NCI-H1417 treated with DMSO at 0.1 percent for 48 hours (cell line): Measurements from ENCODE around the gene TIMM10.
"Not testable (repeated sequence)": the region's sequence is repeated elsewhere in the genome, so short reads cannot be mapped to it uniquely, and the experiment has no call there.

ENCODE experiments used
- DNase-seq: peaks from one replicate; lab custom pipeline; 2025; lab: John Stamatoyannopoulos, UW

Gene TIMM10

DNA sequence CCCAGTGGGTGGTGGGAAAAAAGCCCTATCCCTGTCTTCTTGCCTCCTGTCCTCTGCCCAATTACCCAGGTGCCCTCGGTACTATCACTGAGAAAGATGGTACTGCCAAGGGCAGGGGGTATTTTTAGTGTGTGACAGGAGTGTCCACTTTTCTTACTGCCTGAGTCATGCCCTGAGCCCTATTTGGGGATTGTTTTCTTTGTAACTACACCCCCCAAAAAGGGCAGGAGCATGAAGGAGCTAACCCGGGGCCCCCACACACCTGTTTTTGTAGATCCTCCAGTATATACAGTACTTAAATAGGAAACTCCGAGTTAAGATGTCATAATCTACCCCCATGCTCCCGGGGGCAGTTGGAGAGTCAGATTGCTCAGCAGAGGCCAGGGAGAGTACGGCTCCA is 10.6 kb upstream of the TIMM10 start:
- no peak for DNase-seq

DNA sequence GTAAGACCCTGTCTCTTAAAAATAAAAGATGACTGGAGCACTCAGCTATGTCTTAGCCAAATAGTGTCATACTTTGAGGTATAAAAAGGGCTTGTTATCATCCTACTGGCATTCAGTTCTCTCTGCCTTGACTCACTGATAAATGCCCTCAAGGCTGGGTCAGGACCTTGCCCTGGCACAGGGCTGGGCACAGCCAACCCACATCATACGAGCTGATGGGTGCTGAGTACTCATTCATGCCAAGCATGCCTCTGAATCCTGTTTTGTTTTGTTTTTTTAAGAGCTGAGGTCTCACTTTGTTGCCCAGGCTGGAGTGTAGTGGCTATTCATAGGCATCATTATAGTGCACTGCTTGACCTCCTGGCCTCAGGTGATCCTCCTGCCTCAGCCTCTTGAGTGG is 8.8 kb upstream of the TIMM10 start:
- no peak for DNase-seq

DNA sequence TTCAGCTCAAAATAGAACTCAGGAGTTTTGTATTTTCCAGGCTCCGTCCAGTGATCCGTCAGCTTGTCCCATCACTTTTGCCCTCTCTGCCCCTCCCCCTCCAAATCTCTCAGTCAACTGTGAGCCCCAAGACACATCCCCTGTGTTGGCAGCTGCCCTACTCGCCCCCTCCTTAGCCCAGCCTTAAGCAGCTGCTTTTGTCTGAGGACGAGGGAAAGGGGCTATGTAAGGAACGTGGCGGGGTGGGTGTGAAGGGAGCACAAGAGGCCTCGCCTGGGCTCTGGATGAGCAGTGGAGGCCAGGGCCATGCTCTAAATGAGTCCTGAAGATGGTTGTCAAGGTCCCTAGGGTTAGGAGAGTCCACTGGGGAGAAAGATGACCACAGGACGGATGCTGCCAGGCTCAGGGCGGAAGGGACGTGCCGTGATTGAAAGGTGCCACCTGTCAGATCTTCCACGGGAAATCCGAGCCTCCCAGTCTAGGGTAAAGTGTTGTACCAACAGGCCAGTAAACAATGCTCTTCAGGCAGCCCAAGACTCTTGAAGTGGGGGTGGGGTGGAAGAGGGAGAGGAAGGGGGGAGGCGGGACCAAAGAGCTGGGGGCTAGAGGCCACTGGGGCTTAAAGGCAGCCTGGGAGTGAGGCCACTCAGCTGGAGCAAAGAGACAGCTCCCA is 6.5 kb upstream of the TIMM10 start, which contains the start of gene SMTNL1:
TSS of gene SMTNL1 (plus strand) at position 649 of the 673 bp plus-strand sequence. CDS start 5,048 bp downstream, outside the sequence.
- no peak for DNase-seq

DNA sequence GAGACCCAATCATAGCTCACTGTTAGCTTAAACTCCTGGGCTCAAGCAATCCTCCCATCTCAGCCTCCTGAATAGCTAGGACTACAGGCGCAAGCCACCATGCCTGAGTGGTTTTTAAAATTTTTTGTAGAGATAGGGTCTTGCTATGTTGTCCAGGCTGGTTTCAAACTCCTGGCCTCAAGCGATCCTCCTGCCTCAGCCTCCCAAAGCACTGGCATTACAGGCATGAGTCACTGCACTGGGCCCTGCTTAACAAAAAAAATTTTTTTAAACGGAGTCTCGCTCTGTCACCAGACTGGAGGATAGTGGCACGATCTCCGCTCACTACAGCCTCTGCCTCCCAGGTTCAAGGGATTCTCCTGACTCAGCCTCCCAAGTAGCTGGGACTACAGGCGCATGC is 3.9 kb upstream of the TIMM10 start:
- not testable (repeated sequence) for DNase-seq

DNA sequence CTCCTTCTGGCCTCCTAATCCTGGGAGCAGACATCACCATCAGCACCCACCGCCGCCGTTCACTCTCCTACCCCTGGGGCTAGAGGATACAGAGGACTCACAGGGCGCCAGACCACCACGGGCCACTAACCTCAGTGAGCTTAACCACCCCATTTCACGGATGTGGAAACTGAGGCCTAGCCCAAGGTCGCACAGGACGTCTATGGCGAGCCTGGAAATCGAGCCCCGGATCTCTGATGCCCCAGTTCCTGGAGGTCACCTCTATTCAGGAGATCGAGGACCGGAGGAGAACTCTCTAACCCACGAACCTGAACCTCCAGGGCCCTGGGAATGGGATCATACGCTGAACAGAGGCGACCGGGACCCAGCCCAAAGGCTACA is 349 bp downstream of the TIMM10 start:
- no peak for DNase-seq

DNA sequence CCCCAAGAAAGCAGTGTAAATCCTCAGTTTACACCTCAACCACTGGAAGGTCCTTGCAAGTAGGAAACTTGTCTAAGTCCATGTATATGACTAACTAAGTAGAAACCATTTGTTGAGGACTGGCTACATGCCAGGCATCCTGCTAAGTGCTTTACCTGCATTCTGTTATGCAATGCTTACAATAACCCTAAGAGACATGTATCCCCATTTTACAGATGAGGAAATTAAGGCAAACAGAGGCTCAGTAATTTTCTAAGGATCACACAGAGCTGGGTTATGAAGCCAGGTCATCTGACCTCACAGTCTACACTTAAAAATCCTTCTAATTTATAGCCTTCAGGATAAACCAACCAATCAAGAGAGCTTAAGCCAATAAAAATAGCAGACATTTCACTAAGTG is 1.5 kb downstream of the TIMM10 start:
- DNase-seq: no peak

DNA sequence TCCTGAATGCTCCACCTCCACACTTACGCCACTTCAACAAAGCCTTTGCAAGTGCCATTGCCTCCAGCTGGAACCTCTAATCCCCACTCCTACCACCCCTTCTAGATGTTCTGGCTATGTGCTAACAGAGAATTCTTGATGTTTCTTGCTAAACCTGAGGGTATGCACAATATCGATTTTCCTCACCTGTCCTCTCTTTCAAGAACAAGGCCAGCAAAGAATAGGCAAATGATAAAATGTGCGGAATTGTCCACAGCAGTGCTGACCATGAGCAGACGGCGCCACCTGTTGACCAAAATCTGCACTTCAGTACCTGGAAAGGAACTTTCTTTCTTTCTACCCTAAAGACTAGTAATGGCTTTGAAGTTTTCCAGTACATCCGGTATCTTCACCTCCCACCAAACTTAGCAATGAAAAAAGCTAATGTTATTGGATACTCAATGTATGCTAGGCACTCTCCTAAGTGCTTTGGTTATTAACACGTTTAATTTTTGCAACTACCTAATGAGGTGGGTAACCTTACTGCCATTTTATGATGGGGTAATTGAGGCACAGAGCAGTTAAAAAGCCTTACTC is 3.4 kb downstream of the TIMM10 start:
- no peak for DNase-seq

DNA sequence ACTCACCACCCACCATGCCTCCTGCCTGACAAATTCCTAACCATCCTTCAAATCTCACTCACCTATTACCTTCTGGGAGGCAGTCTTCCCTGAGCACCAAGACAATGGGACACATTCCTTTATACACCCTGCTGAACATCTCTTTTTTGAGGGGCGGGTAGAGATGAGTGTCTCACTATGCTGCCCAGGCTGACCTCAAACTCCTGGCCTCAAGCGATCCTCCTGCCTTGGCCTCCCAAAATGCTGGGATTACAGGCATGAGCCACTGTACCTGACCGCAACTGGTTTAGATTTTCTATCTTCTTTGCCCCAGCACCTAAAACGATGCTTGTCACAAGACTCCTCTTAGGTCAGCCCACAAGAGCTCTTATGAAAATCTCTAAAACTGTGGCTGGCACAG is 7.1 kb downstream of the TIMM10 start:
- no peak for DNase-seq

DNA sequence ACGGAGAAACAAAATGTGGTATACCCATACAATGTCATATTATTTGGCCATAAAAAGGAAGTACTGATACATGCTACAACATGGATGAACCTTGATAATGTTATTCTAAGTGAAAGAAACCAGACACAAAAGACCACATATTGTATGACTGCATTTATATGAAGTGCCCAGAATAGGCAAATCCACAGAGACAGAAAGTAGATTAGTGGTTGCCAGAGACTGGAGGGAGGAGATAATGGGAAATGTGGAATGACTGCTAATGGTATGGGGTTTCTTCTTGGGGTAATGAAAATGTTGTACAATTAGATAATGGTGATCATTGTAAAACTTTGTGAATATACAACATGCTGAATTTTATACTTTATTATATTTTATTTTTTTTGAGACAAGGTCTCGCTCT is 9.4 kb downstream of the TIMM10 start:
- DNase-seq: no peak

DNA sequence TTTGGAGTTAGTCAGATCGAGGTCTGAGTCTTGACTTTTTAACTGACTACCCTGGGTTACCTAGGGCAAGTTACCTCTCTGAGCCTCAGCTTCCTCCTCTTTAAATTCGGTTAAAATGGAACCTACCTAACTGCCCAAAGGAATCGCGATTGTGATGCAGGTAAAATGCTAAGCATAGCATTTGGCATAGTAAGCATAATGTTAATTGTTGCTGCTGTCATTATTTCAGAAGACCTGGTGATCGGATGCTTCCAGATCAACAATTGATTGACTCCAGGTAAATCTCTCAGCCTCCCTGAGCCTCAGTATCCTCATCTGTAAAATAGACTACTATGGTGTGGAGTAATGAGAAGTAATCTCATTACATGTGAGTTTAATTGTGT is 14.5 kb downstream of the TIMM10 start:
- no peak for DNase-seq

DNA sequence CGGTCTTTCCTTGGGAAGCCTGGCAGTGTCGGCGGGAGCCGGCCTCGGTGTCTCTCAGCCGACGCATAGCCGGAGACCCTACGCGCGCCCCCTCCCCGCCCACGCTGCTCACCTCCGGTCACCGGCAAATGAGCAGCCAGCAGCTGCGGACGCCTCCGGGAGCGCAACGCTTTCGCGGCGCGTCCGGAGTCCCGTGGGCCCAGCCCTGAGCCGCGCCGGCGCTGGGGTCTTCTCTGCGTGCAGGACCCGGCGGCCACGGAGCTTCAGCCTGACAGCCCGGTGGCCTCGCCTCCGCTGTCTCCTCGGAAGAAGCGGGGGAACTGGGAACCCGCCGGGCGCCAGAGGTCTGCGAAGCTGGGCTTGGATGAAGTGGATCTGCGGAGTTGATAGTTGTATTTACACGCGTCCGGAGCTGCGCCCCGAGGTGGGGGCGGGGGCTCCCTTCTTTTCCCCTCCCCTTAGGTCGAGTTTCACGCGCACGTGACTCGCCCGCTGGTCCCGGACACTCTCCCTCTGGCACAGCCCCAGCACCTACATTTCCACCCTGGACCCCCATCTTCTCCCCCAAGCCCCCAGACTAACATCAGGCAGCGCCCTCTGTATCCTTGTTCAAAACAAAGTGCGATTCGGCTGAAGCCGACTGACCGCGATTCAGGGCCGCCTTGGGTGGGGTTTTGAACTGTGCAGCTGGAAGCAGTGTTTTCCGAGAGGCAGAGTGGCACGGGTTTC is 15.1 kb downstream of the TIMM10 start, which contains the start of gene SLC43A1:
TSS of gene SLC43A1 (minus strand) at position 371 of the 729 bp plus-strand sequence. CDS start 1,591 bp downstream, outside the sequence.
- DNase-seq: no peak

DNA sequence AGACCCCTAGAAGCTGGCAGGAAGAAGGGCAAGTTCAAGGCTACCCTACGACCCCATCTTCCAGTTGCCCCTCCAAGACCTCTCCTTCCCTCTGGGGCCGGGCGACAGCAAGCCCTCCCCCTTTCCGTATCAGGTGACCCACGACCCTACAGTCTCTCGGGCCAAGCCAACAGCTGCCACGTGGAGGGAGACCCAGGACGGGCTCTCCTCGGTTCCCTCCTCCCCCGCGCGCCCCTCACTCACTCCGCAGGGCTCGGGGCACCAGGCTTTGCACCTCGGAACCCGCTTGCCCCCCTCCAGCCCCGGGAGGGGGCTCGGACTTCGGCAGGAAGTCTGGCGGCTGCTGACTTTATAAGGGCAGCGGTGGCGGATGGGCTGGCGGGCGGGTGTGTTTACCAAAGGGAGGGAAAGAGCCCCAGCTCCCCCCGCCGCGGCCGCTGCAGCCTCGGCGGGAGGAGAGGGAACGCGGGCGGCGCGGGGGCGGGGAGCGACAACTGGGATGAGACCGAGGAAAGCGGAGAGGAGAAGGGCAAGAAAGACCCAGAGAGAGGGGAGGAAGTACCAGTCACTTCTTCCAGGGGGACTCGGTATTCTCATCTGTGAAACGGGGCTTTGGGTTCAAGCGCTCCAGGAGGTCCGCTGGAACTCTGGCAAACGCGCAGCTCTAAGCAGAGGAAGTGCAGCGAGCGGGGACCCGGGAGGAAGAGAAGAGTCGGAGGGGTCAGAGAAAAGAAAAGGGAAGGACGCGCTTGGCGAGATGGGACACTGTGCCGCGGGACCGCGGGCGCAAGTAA is 15.8 kb downstream of the TIMM10 start:
- DNase-seq: no peak

DNA sequence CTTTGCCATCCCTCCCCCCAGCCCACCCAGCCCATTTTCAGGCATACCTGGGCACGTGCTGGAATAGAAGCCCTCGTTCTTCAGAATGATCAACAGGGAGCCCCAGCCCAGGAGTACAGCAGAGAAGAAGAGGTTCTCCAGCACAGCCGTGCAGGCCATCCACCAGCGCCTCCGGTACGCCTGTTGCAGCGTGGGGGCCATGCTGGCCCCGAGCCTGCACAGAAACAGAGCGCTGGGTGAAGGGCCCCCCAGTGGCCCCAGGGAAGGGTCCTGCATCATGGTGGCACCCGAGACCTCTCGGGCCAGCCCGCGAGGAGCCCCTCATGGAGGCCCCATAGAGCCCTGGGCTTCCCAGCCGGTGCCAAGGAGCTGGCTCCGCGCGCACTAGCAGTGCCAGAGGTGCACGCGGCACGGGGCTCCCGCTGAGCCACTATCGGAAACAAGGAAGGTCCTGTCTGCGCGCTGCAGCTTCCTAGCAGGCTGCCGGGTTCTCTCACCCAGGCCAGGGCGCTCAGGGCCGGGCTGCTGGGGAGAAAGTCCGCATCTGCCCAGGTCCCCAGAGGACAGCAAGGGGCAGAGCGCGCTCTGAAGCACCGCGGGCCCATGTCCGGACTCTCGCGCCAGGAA is 16.5 kb downstream of the TIMM10 start:
- no peak for DNase-seq

DNA sequence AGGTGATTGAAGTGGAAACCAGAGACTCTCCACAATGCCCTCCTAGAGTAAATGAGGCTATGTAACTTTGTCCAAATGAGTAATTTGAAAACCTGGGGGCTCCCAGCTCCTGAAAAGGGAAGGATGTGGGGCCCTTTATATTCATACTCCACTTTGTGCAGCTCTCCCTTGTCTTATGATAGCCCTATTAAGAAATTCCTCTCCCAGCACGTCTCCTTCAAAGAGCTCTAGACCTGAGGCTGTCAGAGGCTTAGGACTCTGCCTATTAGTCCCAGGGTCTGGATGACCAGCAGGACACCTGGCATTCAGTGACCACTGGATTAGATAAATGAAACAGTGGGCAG is 17.1 kb downstream of the TIMM10 start:
- no peak for DNase-seq

DNA sequence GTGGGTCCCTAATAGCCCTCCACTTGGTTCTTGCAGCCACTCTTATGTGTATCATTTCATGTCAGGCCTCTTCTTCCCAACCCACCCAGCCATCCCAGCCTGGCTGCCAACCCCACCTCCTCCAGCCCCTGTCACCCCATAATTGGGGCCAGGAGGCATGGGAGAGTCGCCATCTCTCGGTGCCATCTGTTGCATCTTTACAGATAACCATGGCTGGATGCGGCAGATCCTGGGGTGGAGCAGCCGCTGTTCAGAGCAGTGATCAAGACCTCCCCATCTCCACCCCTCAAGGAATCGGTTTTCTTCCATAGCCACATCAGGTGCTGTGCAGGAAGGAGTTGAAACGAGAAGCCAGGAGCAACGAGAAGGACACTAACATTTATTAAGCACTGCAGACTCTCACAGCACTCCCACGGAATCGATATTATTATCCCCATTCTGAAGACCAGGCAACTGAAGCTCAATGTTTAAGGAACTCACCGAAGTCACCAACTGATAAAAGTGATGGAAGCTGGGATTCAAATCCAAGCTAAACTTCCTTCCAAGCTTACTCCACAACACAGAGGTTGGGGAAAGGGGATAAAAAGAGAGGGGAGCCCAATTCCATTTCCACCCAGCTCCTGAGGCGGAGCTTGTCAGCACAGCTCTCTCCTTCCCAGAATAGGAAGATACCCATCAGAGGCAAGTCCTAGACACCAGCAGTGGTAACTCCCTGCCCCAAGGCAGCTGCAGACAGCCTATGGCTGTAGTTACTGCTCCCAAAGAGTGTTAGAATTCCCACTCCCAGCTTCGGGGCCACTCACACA is 17.7 kb downstream of the TIMM10 start:
- no peak for DNase-seq

DNA sequence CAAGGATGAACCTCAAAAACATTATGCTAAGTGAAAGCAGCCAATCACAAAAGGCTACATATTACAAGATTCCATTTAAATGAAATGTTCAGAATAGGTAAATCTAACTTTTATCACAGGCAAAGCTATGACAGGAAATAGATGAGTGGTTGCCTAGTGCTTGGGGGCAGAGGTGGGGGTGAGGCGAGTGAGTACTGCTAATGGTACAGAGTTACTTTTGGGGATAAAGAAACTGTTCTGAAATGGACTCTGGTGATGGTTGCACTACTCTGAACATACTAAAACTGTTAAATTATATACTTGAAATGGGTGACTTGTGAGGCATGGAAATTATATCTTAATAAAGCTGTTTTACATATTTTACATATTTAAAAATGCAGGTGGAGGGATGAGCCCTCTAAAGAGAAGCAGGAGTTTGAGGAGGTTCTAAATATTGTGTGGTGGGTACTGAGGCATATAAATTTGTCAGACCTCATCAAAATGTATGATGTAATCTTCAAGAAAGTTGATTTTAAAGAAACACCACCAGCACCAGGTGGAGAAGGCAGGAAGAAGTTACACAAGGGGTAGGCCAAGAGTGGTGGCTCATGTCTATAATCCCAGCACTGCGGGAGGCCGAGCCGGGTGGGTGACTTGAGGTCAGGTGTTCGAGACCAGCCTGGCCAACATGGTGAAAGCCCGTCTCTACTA is 18.7 kb downstream of the TIMM10 start:
- DNase-seq: no peak

DNA sequence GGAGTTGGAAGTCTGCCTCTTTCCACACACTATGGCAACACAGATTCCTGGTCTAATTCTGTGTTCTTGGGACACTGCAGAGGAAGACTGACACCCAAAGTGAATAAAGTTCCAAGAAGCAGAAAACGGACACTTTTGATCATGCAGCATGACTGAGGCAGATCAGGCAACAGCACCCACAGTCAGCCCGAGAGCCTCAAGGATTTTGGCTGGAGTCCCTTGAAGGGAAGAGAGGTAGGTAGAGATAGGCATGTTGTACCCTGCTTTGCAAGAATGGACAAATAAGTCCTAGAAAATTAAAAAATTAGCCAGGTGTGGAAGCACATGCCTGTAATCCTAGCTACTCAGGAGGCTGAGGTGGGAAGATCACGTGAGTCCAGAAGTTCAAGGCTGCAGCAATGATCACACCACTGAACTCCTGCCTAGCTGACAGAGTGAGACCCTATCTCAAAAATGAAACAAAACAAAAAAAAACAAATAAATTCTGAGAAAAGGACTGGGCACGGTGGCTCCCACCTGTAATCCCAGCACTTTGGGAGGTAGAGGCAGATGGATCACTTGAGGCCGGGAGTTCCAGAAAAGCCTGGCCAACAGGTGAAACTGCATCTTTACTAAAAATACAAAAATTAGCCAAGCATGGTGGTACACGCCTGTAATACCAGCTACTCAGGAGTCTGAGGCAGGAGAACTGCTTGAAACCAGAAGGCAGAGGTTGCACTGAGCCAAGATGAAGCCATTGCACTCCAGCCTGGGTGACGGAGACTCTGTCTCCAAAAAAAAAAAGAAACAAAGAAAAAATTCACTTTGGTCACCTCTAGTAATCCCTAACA is 22.0 kb downstream of the TIMM10 start:
- no peak for DNase-seq

DNA sequence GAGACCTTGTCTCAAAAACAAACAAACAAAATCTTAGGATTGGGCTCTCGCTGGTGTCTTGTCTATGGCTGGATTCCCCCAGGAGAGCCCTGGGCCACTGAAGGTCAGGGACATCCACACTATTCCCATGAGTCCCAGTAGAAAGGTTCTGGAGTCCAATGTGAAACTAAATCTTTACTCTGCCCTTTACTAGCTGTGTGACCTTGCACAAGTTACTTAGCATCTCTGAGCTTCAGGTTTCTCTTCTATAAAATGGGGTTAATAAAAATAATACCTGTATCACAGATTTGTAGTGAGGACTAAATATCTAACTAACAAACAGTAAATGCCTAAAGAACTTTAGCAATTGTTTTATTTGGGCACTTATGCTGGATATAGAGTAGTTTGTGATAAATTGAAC is 24.0 kb downstream of the TIMM10 start:
- DNase-seq: no peak

DNA sequence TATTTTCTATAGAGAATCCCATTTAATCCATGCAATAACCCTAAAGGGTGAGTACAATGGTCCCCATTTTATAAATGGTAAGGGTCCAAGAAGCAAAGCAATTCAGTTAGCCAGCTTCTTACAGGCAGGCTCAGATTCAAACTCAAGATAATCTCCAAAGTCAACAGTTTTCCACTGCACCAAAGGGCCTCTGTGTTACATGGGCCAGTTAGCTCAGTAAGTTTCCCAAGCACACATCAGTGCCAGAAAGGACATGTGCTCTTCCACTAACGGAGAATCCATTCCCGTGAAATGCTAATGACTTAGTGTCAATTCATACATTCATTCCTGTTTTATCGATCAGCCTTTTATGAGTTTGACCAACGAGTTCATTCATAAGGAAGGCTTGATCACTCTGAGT is 26.0 kb downstream of the TIMM10 start:
- no peak for DNase-seq

DNA sequence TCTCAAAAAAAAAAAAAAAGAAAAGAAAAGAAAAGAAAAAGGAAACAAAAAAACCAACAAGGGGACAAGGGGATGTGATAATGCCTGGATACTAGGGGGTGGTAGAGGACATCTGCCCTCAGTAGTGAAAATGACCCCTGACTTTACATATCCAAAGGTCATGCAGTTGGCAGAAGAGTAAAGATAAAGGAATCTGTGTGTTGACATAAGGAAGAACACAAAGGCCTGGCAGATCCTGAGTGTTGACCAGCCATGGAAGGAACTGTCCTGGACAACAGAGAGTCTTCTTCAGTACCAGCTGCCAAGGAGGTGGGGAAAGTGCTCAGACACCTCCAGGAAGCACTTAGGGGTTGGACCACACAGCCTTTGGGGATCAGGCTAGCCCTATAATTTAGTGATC is 27.7 kb downstream of the TIMM10 start:
- DNase-seq: no peak
